Activated naive CD4-positive, alpha-beta T cell treated with anti-CD3 and anti-CD28 coated beads for 36 hours (primary cell): ENCODE results near the gene MYRFL. TPM values are rescaled to one million over a fixed set of nuclear protein-coding genes. Genes with fewer than 3 reads are reported as not detected.

ENCODE experiments used
- CTCF ChIA-PET: fragments of 350-600 bp; sonication (Branson Sonifier 250); formaldehyde crosslinking; loops from one replicate; lab custom pipeline; 2021; ENCODE audit warnings: antibody characterized with exemption; lab: Charles Lee
- DNase-seq: peaks from one replicate; pipeline ENCODE4 v3.0.0-alpha.2; 2020
- H3K27ac Mint-ChIP-seq: one replicate; pipeline ENCODE4 v1.8.0; 2021; ENCODE audit warnings: mild to moderate bottlenecking, mixed read lengths
- H3K27me3 Mint-ChIP-seq: one replicate; pipeline ENCODE4 v1.8.0; 2021; ENCODE audit warnings: low read depth, mixed read lengths
- H3K36me3 Mint-ChIP-seq: one replicate; pipeline ENCODE4 v1.8.0; 2021; ENCODE audit warnings: low read depth, mixed read lengths
- H3K4me1 Mint-ChIP-seq: one replicate; pipeline ENCODE4 v1.8.0; 2021; ENCODE audit warnings: low read depth, mixed read lengths
- H3K4me3 Mint-ChIP-seq: one replicate; pipeline ENCODE4 v1.8.0; 2021; ENCODE audit warnings: mild to moderate bottlenecking, moderate library complexity, mixed read lengths
- H3K9me3 Mint-ChIP-seq: one replicate; pipeline ENCODE4 v1.8.0; 2021; ENCODE audit warnings: mixed read lengths
- intact Hi-C: fragments of 100-400 bp; cut with micrococcal nuclease; formaldehyde crosslinking; loops from one replicate; pipeline ENCODE4 v1.15.1; 2023
- total RNA-seq, 2 experiments: library from RNA; stranded (reverse); gene quantifications; one replicate each; pipeline ENCODE4 v1.2.3, GENCODE V29; 2021

Gene MYRFL
- total RNA-seq, 2 experiments from 2014 or later, result not detected

DNA sequence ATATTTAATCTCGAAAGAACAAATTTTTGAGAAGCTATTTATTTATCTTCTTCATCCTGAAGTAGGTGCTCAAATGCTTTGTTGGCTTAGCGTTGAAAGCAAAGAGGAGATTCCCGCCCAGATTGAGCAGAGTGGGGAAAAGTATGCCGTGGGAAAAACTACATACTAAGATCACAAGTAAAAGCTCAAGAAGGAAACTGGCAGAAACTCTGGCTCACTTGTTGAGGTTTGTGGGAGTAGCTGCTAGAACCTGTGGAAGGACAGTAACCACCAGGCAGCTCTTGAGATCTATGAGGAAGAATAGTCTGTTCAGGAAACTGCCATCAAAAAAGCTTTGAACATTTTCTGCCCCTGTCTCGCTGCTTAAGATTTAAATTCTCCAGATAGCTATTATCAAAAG is 3.9 kb downstream of the MYRFL start:
- CTCF ChIA-PET, result no interaction called here

GRCh38 chr12:69833696-69834095 is 8.7 kb downstream of the MYRFL start:
- CTCF ChIA-PET, result interaction anchor here (0.7 kb wide), 1 partner anchor 95 kb away, joined by 5 read pairs; no protein-coding TSS in a partner anchor
- intact Hi-C loops, result no loop called here
- Mint-ChIP-seq H3K9me3 (no peaks in the 10 kb centered on the region), H3K4me3 (no peak overlapping the region), H3K4me1 (no peaks in the 10 kb centered on the region), H3K27me3 (peaks cover 8% of the 10 kb centered on the region), H3K36me3 (no peaks in the 10 kb centered on the region), H3K27ac (no peak overlapping the region)
- no peak for DNase-seq

More for the DNA sequence above, 3.9 kb downstream of the MYRFL start:
- peaks cover 12% of the 10 kb centered on the region for H3K27me3 Mint-ChIP-seq
- no peaks in the 10 kb centered on the region for H3K36me3 Mint-ChIP-seq
- H3K4me1 Mint-ChIP-seq, result no peaks in the 10 kb centered on the region
- no peak for DNase-seq
- H3K4me3 Mint-ChIP-seq, result no peak overlapping the region
- intact Hi-C loops, result no loop called here
- H3K9me3 Mint-ChIP-seq, result no peaks in the 10 kb centered on the region
- H3K27ac Mint-ChIP-seq, result no peak overlapping the region

DNA sequence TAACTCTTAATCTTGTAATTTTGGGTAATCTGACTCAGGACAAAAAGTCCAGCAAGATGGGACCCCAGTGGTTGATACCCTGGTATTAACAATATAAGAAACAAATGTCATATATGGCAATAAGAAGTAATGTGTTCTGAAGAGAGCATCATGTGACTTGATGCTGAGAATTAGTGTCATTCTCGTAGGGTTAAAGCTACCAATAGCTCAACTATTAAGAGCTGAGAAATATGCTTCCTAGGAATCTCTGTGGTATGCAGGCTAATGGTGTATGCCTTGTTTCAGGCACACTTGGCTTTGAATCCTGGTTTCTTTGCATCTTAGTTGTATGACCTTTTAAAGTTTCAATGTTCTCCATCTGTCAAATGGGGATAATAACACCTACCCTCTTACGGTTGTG is 9.1 kb downstream of the MYRFL start:
- CTCF ChIA-PET, result interaction anchor here (0.7 kb wide), 1 partner anchor 96 kb away, joined by 5 read pairs; no protein-coding TSS in a partner anchor
- H3K27ac Mint-ChIP-seq, result no peak overlapping the region

GRCh38 chr12:69834576-69834975 is 9.5 kb downstream of the MYRFL start:
- Mint-ChIP-seq H3K4me3 (no peak overlapping the region), H3K9me3 (no peaks in the 10 kb centered on the region), H3K4me1 (no peaks in the 10 kb centered on the region), H3K36me3 (no peaks in the 10 kb centered on the region), H3K27ac (no peak overlapping the region), H3K27me3 (peaks cover 8% of the 10 kb centered on the region)
- intact Hi-C loops, result no loop called here
- CTCF ChIA-PET, result no interaction called here
- no peak for DNase-seq

More for the DNA sequence above, 9.1 kb downstream of the MYRFL start:
- Mint-ChIP-seq H3K27me3 (peaks cover 8% of the 10 kb centered on the region), H3K4me3 (no peak overlapping the region), H3K9me3 (no peaks in the 10 kb centered on the region), H3K36me3 (no peaks in the 10 kb centered on the region), H3K4me1 (no peaks in the 10 kb centered on the region)
- DNase-seq, result no peak
- intact Hi-C loops, result no loop called here

- no peak for DNase-seq
- Mint-ChIP-seq H3K27me3 (peaks cover 8% of the 10 kb centered on the region), H3K4me3 (no peak overlapping the region), H3K27ac (no peak overlapping the region), H3K36me3 (no peaks in the 10 kb centered on the region), H3K9me3 (no peaks in the 10 kb centered on the region), H3K4me1 (no peaks in the 10 kb centered on the region)
- CTCF ChIA-PET, result interaction anchor here (0.5 kb wide), 1 partner anchor 38 kb away, joined by 4 read pairs; no protein-coding TSS in a partner anchor
- intact Hi-C loops, result no loop called here
These were observed 10.1 kb downstream of the MYRFL start for GRCh38 chr12:69835081-69835480.

GRCh38 chr12:69836015-69836414 is 11.0 kb downstream of the MYRFL start:
- Mint-ChIP-seq H3K4me3 (no peak overlapping the region), H3K9me3 (no peaks in the 10 kb centered on the region), H3K36me3 (no peaks in the 10 kb centered on the region), H3K4me1 (no peaks in the 10 kb centered on the region), H3K27me3 (peaks cover 8% of the 10 kb centered on the region), H3K27ac (no peak overlapping the region)
- CTCF ChIA-PET, result interaction anchor here (0.6 kb wide), 1 partner anchor 714 kb away, joined by 4 read pairs; no protein-coding TSS in a partner anchor
- no peak for DNase-seq
- intact Hi-C loops, result no loop called here

DNA sequence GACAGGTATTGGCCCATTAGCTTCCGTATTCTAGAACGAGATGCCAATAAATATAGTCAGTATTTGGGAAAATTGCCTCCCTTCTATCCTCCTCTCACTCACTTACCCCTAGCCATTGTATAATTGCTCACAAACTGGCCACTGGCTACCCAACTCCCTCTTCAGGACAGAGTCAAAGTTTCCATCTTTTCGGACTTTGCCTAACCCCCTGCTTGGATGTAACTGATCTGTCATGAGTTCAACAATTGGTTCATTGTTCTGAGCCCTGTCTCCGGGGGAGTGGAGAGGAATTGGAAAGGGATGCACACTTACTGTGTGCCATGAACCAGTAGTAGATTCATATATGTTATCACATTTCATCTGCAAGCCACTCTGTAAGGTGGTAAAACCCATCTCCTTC is 12.2 kb downstream of the MYRFL start:
- CTCF ChIA-PET, result no interaction called here
- Mint-ChIP-seq H3K9me3 (no peaks in the 10 kb centered on the region), H3K4me1 (no peaks in the 10 kb centered on the region), H3K36me3 (no peaks in the 10 kb centered on the region), H3K27ac (no peak overlapping the region), H3K4me3 (no peak overlapping the region), H3K27me3 (peaks cover 7% of the 10 kb centered on the region)
- no peak for DNase-seq
- intact Hi-C loops, result no loop called here

GRCh38 chr12:69837657-69838415 is 12.8 kb downstream of the MYRFL start:
- H3K27me3 Mint-ChIP-seq, result peaks cover 2% of the 10 kb centered on the region
- no peak for DNase-seq
- H3K27ac Mint-ChIP-seq, result no peak overlapping the region
- no peaks in the 10 kb centered on the region for H3K36me3 Mint-ChIP-seq
- CTCF ChIA-PET, result no interaction called here
- intact Hi-C loops, result no loop called here
- no peak overlapping the region for H3K4me3 Mint-ChIP-seq
- H3K4me1 Mint-ChIP-seq, result no peaks in the 10 kb centered on the region
- no peaks in the 10 kb centered on the region for H3K9me3 Mint-ChIP-seq

DNA sequence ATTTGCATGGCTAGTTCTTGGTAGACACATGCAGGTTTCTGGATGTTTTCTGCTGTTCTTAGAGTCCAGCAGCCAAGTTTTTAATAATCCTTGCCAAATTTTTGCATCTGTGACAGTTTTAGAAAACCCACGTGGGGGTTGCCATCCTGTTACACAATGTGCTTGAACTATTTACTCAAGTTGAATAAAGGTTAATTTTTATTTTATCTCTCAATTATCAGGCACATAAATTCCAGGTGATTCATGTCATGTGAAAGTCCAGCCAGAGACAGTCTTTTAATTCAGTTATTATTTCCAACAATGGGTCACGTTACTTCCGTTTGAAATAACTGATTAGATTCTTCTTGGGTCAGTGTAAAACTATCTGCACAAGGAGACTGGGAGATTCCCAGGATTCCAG is 15.7 kb downstream of the MYRFL start:
- CTCF ChIA-PET, result interaction anchor here (1.0 kb wide), 1 partner anchor 89 kb away, joined by 3 read pairs; no protein-coding TSS in a partner anchor
- Mint-ChIP-seq H3K27ac (no peak overlapping the region), H3K36me3 (no peaks in the 10 kb centered on the region), H3K27me3 (peaks cover 2% of the 10 kb centered on the region), H3K4me3 (no peak overlapping the region), H3K4me1 (no peaks in the 10 kb centered on the region), H3K9me3 (no peaks in the 10 kb centered on the region)
- no peak for DNase-seq
- intact Hi-C loops, result no loop called here

- Mint-ChIP-seq H3K9me3 (no peaks in the 10 kb centered on the region), H3K36me3 (no peaks in the 10 kb centered on the region), H3K4me1 (no peaks in the 10 kb centered on the region), H3K27me3 (peaks cover 2% of the 10 kb centered on the region), H3K4me3 (no peak overlapping the region), H3K27ac (no peak overlapping the region)
- DNase-seq, result no peak
- CTCF ChIA-PET, result no interaction called here
- intact Hi-C loops, result no loop called here
These were observed 18.6 kb downstream of the MYRFL start for GRCh38 chr12:69843608-69844007.

DNA sequence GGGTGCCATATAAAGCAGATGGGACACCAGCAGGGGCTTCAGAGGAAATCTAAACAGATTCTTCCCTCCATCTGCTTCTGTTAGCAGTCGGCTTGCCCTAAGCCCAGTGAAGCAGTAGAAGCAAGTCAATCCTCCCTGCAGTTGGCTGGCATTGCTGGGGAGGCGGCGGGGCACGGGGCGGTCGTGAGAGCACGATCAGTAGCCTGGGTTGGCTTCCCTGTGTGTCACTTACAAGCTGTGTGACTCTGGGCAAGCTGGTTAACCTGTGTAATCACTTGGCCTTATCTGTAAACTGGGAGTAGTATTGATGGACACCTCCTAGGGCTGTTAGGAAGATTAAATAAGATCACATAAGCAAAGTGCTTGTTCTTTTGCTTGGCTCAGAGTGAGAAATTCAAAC is 19.4 kb downstream of the MYRFL start:
- Mint-ChIP-seq H3K27me3 (peaks cover 2% of the 10 kb centered on the region), H3K27ac (no peak overlapping the region), H3K4me3 (no peak overlapping the region), H3K4me1 (no peaks in the 10 kb centered on the region), H3K36me3 (no peaks in the 10 kb centered on the region), H3K9me3 (no peaks in the 10 kb centered on the region)
- intact Hi-C loops, result no loop called here
- CTCF ChIA-PET, result no interaction called here
- no peak for DNase-seq

- Mint-ChIP-seq H3K27me3 (peaks cover 3% of the 10 kb centered on the region), H3K36me3 (no peaks in the 10 kb centered on the region), H3K4me3 (no peak overlapping the region), H3K27ac (no peak overlapping the region), H3K4me1 (no peaks in the 10 kb centered on the region), H3K9me3 (no peaks in the 10 kb centered on the region)
- CTCF ChIA-PET, result no interaction called here
- intact Hi-C loops, result no loop called here
- no peak for DNase-seq
These were observed 19.8 kb downstream of the MYRFL start for GRCh38 chr12:69844836-69845235.

GRCh38 chr12:69846976-69847375 is 21.9 kb downstream of the MYRFL start:
- H3K4me1 Mint-ChIP-seq, result no peaks in the 10 kb centered on the region
- DNase-seq, result no peak
- intact Hi-C loops, result no loop called here
- no peak overlapping the region for H3K4me3 Mint-ChIP-seq
- no peaks in the 10 kb centered on the region for H3K9me3 Mint-ChIP-seq
- no peaks in the 10 kb centered on the region for H3K36me3 Mint-ChIP-seq
- H3K27me3 Mint-ChIP-seq, result peaks cover 9% of the 10 kb centered on the region
- H3K27ac Mint-ChIP-seq, result no peak overlapping the region
- CTCF ChIA-PET, result no interaction called here
